Activated CD4-positive, alpha-beta T cell treated with anti-CD3 and anti-CD28 coated beads for 48 hours (primary cell): Measurements from ENCODE around the gene TNFRSF1A.
A peak's percentile ranks its signal among the peaks of the same experiment; 100 is the strongest.

ENCODE experiments used
- DNase-seq: peaks from one replicate; pipeline ENCODE4 v3.0.0-alpha.2; 2020

Gene TNFRSF1A

GRCh38 chr12:6336889-6337853 lies 4.7 kb downstream of the TNFRSF1A start:
- no peak for DNase-seq

GRCh38 chr12:6336079-6336888 lies 5.6 kb downstream of the TNFRSF1A start:
- DNase-seq, result peak; percentile 78

- peak; percentile 91 for DNase-seq
These were observed 6.3 kb downstream of the TNFRSF1A start for GRCh38 chr12:6335451-6336078.

- DNase-seq, result no peak
These were observed 6.9 kb downstream of the TNFRSF1A start for GRCh38 chr12:6334940-6335450.

GRCh38 chr12:6334359-6334758 lies 7.5 kb downstream of the TNFRSF1A start:
- no peak for DNase-seq

GRCh38 chr12:6333566-6333965 lies 8.3 kb downstream of the TNFRSF1A start:
- DNase-seq, result no peak

- no peak for DNase-seq
These were observed 8.8 kb downstream of the TNFRSF1A start for GRCh38 chr12:6333029-6333428.

- no peak for DNase-seq
These were observed 9.4 kb downstream of the TNFRSF1A start for GRCh38 chr12:6332459-6332858.

- no peak for DNase-seq
These were observed 10.7 kb downstream of the TNFRSF1A start for GRCh38 chr12:6330999-6331714.

- no peak for DNase-seq
These were observed 11.7 kb downstream of the TNFRSF1A start for GRCh38 chr12:6330192-6330591.

GRCh38 chr12:6329703-6330064 lies 12.2 kb downstream of the TNFRSF1A start:
- no peak for DNase-seq

- no peak for DNase-seq
These were observed 12.8 kb downstream of the TNFRSF1A start for GRCh38 chr12:6328945-6329702.

- no peak for DNase-seq
These were observed 13.7 kb downstream of the TNFRSF1A start for GRCh38 chr12:6328045-6328779.

GRCh38 chr12:6327229-6328041 lies 14.4 kb downstream of the TNFRSF1A start:
- DNase-seq, result no peak

- DNase-seq, result no peak
These were observed 15.3 kb downstream of the TNFRSF1A start for GRCh38 chr12:6326316-6327228.

- no peak for DNase-seq
These were observed 16.7 kb downstream of the TNFRSF1A start for GRCh38 chr12:6324936-6325750.

- DNase-seq, result no peak
These were observed 17.7 kb downstream of the TNFRSF1A start for GRCh38 chr12:6323995-6324711.
